Loucy (cell line): ENCODE data around the gene WRAP73.

ENCODE experiments used
- H2AFZ ChIP-seq: fragments of 200-600 bp; sonication (generic); 2 replicates; pipeline ENCODE4 v1.6.0; 2016; ENCODE audit warnings: antibody characterized with exemption, mild to moderate bottlenecking, low read length, moderate library complexity
- H3F3A ChIP-seq: fragments of 200-600 bp; 2 replicates; pipeline ENCODE4 v1.6.0; 2016; ENCODE audit warnings: antibody characterized with exemption, low read depth, mild to moderate bottlenecking
- H3K27me3 ChIP-seq: fragments of 200-600 bp; sonication (generic); 2 replicates; pipeline ENCODE4 v1.6.1; 2014; ENCODE audit warnings: low read length, mild to moderate bottlenecking; ENCODE audit not compliant: insufficient read depth, poor library complexity, severe bottlenecking
- H3K36me3 ChIP-seq: fragments of 200-600 bp; sonication (generic); 2 replicates; pipeline ENCODE4 v1.6.1; 2016; ENCODE audit warnings: low read length; ENCODE audit not compliant: insufficient read depth
- H3K4me1 ChIP-seq: fragments of 200-600 bp; sonication (generic); 2 replicates; pipeline ENCODE4 v1.5.1; 2014; ENCODE audit warnings: low read length, mild to moderate bottlenecking; ENCODE audit not compliant: insufficient read depth, poor library complexity, severe bottlenecking
- H3K4me2 ChIP-seq: fragments of 200-600 bp; sonication (generic); 2 replicates; pipeline ENCODE4 v1.6.0; 2014; ENCODE audit warnings: antibody characterized with exemption, low read length, low read depth, mild to moderate bottlenecking; ENCODE audit not compliant: poor library complexity, severe bottlenecking
- H3K4me3 ChIP-seq: fragments of 200-600 bp; sonication (generic); 2 replicates; pipeline ENCODE4 v1.5.1; 2014; ENCODE audit warnings: low read length, mild to moderate bottlenecking, mixed read lengths; ENCODE audit not compliant: poor library complexity, severe bottlenecking
- H3K79me2 ChIP-seq: fragments of 200-600 bp; sonication (generic); 2 replicates; pipeline ENCODE4 v1.6.1; 2014; ENCODE audit warnings: low read length; ENCODE audit not compliant: insufficient read depth
- H3K9ac ChIP-seq: fragments of 200-600 bp; sonication (generic); 2 replicates; pipeline ENCODE4 v1.6.0; 2014; ENCODE audit warnings: mild to moderate bottlenecking, low read depth, low read length, moderate library complexity; ENCODE audit not compliant: poor library complexity, severe bottlenecking
- H3K9me2 ChIP-seq: fragments of 200-600 bp; sonication (generic); replicated peaks from 2 replicates; pipeline ENCODE4 v1.6.1; 2016; ENCODE audit warnings: low read depth, low read length, mixed read lengths
- H3K9me3 ChIP-seq: fragments of 200-600 bp; sonication (generic); 2 replicates; pipeline ENCODE4 v1.6.1; 2014; ENCODE audit warnings: mild to moderate bottlenecking, antibody characterized with exemption, low read length, low read depth; ENCODE audit not compliant: insufficient read depth
- H4K20me1 ChIP-seq: fragments of 200-600 bp; sonication (generic); 2 replicates; pipeline ENCODE4 v1.6.0; 2014; ENCODE audit warnings: antibody characterized with exemption, low read length, mild to moderate bottlenecking; ENCODE audit not compliant: insufficient read depth, poor library complexity, severe bottlenecking
- CTCF ChIP-seq: fragments of 200-600 bp; sonication (generic); conservative IDR thresholded peaks from 2 replicates; pipeline ENCODE4 v1.5.1; 2014; ENCODE audit warnings: mild to moderate bottlenecking, antibody characterized with exemption, low read length
- EZH2phosphoT487 ChIP-seq: fragments of 200-600 bp; IDR thresholded peaks from 2 replicates; pipeline ENCODE4 v1.6.1; 2018; ENCODE audit warnings: antibody characterized with exemption, mild to moderate bottlenecking, moderate library complexity, borderline replicate concordance

The WRAP73 gene

GRCh38 chr1:3659093-3659492 is 9.2 kb upstream of the WRAP73 start:
- Histone ChIP-seq H3K4me3 (no peak overlapping the region), H4K20me1 (no peaks in the 10 kb centered on the region), H2AFZ (no peak overlapping the region), H3K79me2 (no peaks in the 10 kb centered on the region), H3K4me1 (peaks cover 4% of the 10 kb centered on the region), H3K9me3 (no peaks in the 10 kb centered on the region), H3K27me3 (no peaks in the 10 kb centered on the region), H3K9ac (no peak overlapping the region), H3K36me3 (no peaks in the 10 kb centered on the region), H3K4me2 (no peak overlapping the region), H3K9me2 (no peaks in the 10 kb centered on the region), H3F3A (no peaks in the 10 kb centered on the region)
- TF ChIP-seq EZH2phosphoT487 (no peak), CTCF (no peak)

GRCh38 chr1:3658231-3658615 is 8.3 kb upstream of the WRAP73 start:
- Histone ChIP-seq H3K4me3 (no peak overlapping the region), H3K4me2 (no peak overlapping the region), H2AFZ (no peak overlapping the region), H3K79me2 (no peaks in the 10 kb centered on the region), H3F3A (no peaks in the 10 kb centered on the region), H4K20me1 (no peaks in the 10 kb centered on the region), H3K9me2 (no peaks in the 10 kb centered on the region), H3K9me3 (no peaks in the 10 kb centered on the region), H3K36me3 (no peaks in the 10 kb centered on the region), H3K4me1 (no peaks in the 10 kb centered on the region), H3K27me3 (no peaks in the 10 kb centered on the region), H3K9ac (no peak overlapping the region)
- no peak for TF ChIP-seq EZH2phosphoT487
- TF ChIP-seq CTCF, result no peak

GRCh38 chr1:3657578-3658230 is 7.8 kb upstream of the WRAP73 start:
- no peak overlapping the region for H3K4me2 ChIP-seq
- no peaks in the 10 kb centered on the region for H3F3A ChIP-seq
- H3K9ac ChIP-seq, result no peak overlapping the region
- no peaks in the 10 kb centered on the region for H3K4me1 ChIP-seq
- H3K79me2 ChIP-seq, result no peaks in the 10 kb centered on the region
- no peaks in the 10 kb centered on the region for H3K36me3 ChIP-seq
- H3K9me3 ChIP-seq, result no peaks in the 10 kb centered on the region
- TF ChIP-seq EZH2phosphoT487 (no peak), CTCF (no peak)
- no peaks in the 10 kb centered on the region for H4K20me1 ChIP-seq
- no peaks in the 10 kb centered on the region for H3K27me3 ChIP-seq
- no peak overlapping the region for H3K4me3 ChIP-seq
- no peaks in the 10 kb centered on the region for H3K9me2 ChIP-seq
- no peak overlapping the region for H2AFZ ChIP-seq
